ENCODE results near the gene E2F4. TPM values are rescaled to one million over a fixed set of nuclear protein-coding genes. Genes with fewer than 3 reads are reported as not detected.

The E2F4 gene
- polyA plus RNA-seq, 1 experiment = 83.2 TPM

DNA sequence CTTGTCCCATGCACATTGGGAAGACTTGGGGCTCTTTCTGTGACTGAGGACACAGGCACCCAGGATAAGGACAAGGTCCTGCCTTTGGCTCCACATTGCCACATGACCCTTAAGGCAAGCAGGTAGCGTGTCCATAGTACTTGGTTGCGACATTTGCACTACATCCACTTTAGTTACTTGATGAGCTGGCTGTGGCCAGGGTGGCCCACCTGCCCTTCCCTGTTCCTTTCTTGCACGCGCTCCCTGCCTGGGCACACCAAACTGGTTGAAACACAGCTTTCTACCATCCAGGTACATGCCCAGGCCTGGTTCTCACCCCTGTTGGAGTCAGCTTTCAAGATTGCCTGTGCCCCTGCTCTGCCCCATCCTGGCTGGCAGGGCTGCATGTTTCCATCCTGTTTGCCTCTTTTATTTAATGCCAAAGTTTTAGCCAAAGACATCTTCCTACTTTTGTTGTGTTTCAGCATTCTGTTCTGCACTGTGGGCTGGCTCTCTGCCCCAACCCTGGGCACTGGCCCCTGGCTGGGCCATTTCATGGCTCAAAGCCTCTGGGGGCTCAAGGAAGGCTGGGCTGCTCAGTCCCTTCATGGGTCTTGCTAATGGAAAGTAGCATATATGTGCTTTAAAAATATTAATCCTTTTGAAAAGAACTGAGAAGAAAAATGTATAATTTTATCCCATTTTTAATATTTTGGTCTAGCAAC is 44.4 kb upstream of the E2F4 start:
- TF ChIP-seq, protein P1, sequence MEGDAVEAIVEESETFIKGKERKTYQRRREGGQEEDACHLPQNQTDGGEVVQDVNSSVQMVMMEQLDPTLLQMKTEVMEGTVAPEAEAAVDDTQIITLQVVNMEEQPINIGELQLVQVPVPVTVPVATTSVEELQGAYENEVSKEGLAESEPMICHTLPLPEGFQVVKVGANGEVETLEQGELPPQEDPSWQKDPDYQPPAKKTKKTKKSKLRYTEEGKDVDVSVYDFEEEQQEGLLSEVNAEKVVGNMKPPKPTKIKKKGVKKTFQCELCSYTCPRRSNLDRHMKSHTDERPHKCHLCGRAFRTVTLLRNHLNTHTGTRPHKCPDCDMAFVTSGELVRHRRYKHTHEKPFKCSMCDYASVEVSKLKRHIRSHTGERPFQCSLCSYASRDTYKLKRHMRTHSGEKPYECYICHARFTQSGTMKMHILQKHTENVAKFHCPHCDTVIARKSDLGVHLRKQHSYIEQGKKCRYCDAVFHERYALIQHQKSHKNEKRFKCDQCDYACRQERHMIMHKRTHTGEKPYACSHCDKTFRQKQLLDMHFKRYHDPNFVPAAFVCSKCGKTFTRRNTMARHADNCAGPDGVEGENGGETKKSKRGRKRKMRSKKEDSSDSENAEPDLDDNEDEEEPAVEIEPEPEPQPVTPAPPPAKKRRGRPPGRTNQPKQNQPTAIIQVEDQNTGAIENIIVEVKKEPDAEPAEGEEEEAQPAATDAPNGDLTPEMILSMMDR (IDR thresholded peaks at IDR 0.05; ENCODE audit: insufficient read depth, low read depth, low read length) = no peak
- ChIA-PET CTCF (interaction anchor here (0.5 to 0.8 kb wide), 2 partner anchors 46 to 62 kb away, joined by 3 to 4 read pairs; no protein-coding TSS in a partner anchor), POLR2A (interaction anchor here (0.6 kb wide), 1 partner anchor 103 kb away, joined by 4 read pairs; no protein-coding TSS in a partner anchor)
- Histone ChIP-seq H3K36me3 (ENCODE audit: control insufficient read depth, insufficient read depth, low read length) (peaks cover 25% of the 10 kb centered on the region), H3K4me3 (ENCODE audit: low read depth, low read length) (no peak overlapping the region), H3K27me3 (ENCODE audit: control insufficient read depth, insufficient read depth, low read length) (no peaks in the 10 kb centered on the region)
- DNase-seq (ENCODE audit: low read depth) = no peak

DNA sequence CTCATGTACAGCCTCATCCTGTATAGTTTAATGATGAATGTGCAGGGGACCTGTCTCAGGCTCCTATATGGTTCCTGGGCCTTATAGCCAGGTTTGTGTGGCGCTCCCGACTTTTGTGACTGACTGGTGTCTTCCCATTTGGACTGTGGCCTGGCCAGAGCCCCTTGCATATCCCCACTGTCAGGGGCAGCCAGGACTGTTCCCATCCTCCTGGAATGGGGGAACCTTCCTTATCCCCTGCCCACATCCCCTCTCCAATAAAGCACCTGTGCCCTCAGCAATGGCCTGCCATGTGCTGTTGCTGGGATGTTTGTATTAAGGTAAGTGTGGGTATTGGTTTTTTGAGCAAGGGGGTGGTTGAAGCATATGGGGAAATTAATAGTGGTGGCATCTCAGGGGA is 43.7 kb upstream of the E2F4 start:
- H3K27me3 ChIP-seq (ENCODE audit: control insufficient read depth, insufficient read depth, low read length) = no peaks in the 10 kb centered on the region
- CTCF ChIA-PET = interaction anchor here (1.7 kb wide), 1 partner anchor 130 kb away, joined by 5 read pairs; no protein-coding TSS in a partner anchor
- DNase-seq (ENCODE audit: low read depth) = no peak
- TF ChIP-seq, protein P1 (IDR thresholded peaks at IDR 0.05; ENCODE audit: insufficient read depth, low read depth, low read length) = no peak
- H3K36me3 ChIP-seq (ENCODE audit: control insufficient read depth, insufficient read depth, low read length) = peaks cover 22% of the 10 kb centered on the region
- POLR2A ChIA-PET = no interaction called here
- no peak overlapping the region for H3K4me3 ChIP-seq (ENCODE audit: low read depth, low read length)

DNA sequence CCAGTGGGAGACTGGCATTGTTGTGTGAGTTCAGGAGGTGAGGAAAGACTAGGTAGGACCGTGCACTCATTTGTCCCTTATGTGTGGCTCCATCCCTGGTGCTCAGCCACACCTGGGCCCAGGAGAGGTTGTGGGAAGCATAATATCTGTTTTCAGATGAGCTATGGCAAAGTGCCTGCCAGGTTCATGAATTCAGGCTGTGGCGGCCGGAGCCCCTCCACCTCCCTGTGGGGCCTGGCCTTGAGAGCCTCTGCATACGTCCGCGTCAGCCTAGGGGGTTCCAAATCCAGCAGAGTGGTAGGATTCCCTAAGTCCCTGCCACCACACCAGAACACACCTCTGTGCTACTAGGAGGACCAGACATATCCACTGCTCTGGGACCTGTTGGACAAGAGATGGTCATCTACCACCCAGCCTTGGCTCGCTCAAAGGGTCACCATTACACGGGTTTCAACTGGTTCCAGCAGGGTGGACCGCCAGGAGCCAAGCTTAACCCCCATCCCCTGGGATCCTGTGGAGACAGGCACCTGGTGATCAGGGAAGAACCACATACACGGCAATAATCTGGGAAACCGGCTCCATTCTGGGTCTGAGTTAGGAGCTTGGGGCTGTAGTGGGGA is 43.2 kb upstream of the E2F4 start:
- TF ChIP-seq, protein P1 (IDR thresholded peaks at IDR 0.05; ENCODE audit: insufficient read depth, low read depth, low read length) = no peak
- peaks cover 21% of the 10 kb centered on the region for H3K36me3 ChIP-seq (ENCODE audit: control insufficient read depth, insufficient read depth, low read length)
- CTCF ChIA-PET = interaction anchor here (0.5 to 2.6 kb wide), 5 partner anchors 9 to 298 kb away, joined by 3 to 12 read pairs (median 4); no protein-coding TSS in a partner anchor

DNA sequence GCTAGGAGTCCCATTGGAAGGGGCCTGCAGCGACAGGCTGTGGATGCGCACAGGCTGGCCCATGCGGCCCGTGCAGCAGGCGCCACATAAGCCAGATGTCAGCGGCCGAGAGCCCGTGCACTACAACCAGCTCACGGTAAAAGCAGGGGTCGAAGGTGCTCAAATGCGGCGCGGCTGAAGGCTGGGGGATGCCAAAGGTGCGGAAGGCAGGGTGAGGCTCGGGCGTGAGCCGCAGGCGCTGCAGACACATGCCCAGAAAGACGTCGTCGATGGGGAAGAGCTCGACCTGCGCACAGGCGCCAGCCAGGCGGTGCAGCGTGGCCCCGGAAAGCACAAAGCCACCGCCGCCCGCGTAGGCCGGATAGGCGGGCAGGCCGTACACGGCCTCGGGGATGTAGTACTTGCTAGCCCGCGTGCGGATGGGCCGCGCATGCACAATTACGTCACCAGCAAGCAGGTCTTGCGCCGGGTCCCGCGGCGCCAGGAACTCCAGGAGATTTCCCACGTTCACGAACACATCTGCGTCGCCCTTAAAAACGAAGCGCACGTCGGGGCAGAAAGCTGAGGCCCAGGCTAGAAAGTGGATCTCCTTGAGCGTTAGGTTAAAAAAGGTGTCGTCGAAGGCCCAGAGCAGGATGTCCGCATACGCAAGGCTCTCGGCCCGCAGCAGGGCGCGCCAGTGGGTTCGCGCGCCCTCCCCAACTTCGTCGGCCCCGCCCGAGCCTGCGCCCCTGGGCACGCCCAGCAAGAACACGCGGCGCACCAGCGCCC is 42.5 kb upstream of the E2F4 start:
- ChIA-PET CTCF (interaction anchor here (0.5 to 2.6 kb wide), 5 partner anchors 10 to 298 kb away, joined by 3 to 12 read pairs (median 4); no protein-coding TSS in a partner anchor), POLR2A (no interaction called here)
- no peaks in the 10 kb centered on the region for H3K27me3 ChIP-seq (ENCODE audit: control insufficient read depth, insufficient read depth, low read length)
- peaks cover 21% of the 10 kb centered on the region for H3K36me3 ChIP-seq (ENCODE audit: control insufficient read depth, insufficient read depth, low read length)
- DNase-seq (ENCODE audit: low read depth) = no peak
- H3K4me3 ChIP-seq (ENCODE audit: low read depth, low read length) = peak overlapping the region; percentile 83
- TF ChIP-seq, protein P1 (IDR thresholded peaks at IDR 0.05; ENCODE audit: insufficient read depth, low read depth, low read length) = no peak

More for the DNA sequence above, 43.2 kb upstream of the E2F4 start:
- H3K4me3 ChIP-seq (ENCODE audit: low read depth, low read length) = no peak overlapping the region
- no peak for DNase-seq (ENCODE audit: low read depth)
- POLR2A ChIA-PET = no interaction called here
- no peaks in the 10 kb centered on the region for H3K27me3 ChIP-seq (ENCODE audit: control insufficient read depth, insufficient read depth, low read length)
